Uterus (tissue), 2 donors: ENCODE data around the gene CFP.

ENCODE experiments used
- CTCF ChIP-seq, 4 experiments: fragments of 200-600 bp in 2 of 4; fragments of 450-650 bp in 2 of 4; sonication (generic) in 2 of 4; IDR thresholded peaks; one replicate each; pipeline ENCODE4 v1.5.1; 2016 to 2019; ENCODE audit warnings: antibody characterized with exemption in 4 of 4, mild to moderate bottlenecking in 2 of 4, moderate library complexity in 1 of 4
- POLR2A ChIP-seq, 2 donors: fragments of 450-650 bp; IDR thresholded peaks; one replicate each; pipeline ENCODE4 v1.6.1; 2016; ENCODE audit warnings: antibody characterized with exemption in 2 of 2, mild to moderate bottlenecking in 1 of 2, moderate library complexity in 1 of 2

DNA sequence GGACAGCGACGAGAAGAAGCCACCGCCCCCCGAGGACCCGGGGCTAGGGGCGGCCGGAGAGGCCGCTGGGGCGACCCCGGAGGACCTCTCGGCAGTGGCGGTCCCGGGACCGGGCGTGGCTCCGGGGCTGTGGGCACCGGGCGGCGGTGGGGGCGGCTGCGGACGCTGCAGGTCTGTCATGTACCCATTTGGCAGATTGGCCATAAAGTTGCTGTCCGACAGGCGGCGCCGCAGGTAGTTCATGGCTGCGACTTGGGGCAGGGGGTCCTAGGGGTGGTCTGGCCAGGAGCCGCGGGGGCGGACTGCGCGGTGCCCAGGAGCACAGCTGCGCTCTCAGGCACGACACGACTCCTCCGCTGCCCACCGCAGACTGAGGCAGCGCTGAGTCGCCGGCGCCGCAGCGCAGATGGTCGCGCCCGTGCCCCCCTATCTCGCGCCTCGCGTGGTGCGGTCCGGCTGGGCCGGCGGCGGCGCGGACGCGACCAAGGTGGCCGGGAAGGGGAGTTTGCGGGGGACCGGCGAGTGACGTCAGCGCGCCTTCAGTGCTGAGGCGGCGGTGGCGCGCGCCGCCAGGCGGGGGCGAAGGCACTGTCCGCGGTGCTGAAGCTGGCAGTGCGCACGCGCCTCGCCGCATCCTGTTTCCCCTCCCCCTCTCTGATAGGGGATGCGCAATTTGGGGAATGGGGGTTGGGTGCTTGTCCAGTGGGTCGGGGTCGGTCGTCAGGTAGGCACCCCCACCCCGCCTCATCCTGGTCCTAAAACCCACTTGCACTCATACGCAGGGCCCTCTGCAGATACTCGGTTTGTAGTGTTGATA is 10.0 kb downstream of the CFP start, which contains the start of gene SYN1:
- peak in 3 of 4 experiments; percentile 37 to 59 (median 50) for TF ChIP-seq CTCF (IDR thresholded peaks at IDR 0.05)
- no peak for TF ChIP-seq POLR2A (IDR thresholded peaks at IDR 0.05)
